MM.1S (cell line): ENCODE measurements around the gene PPP5C.

Experiments
- DNase-seq: peaks from one replicate; pipeline ENCODE4 v3.0.0-alpha.2; 2015
- H2AFZ ChIP-seq: fragments of 300-600 bp; sonication (generic); 2 replicates; pipeline ENCODE4 v1.6.0; 2016; ENCODE audit warnings: antibody characterized with exemption, low read length
- H3F3A ChIP-seq: fragments of 300-600 bp; sonication (generic); 2 replicates; pipeline ENCODE4 v1.6.1; 2016; ENCODE audit warnings: mild to moderate bottlenecking, antibody characterized with exemption, low read length, moderate library complexity, mixed read lengths; ENCODE audit not compliant: insufficient read depth
- H3K27ac ChIP-seq: fragments of 300-600 bp; sonication (generic); 2 replicates; pipeline ENCODE4 v1.5.1; 2016; ENCODE audit warnings: mild to moderate bottlenecking, low read length
- H3K27me3 ChIP-seq: fragments of 300-600 bp; sonication (generic); replicated peaks from 2 replicates; pipeline ENCODE4 v1.6.0; 2016; ENCODE audit warnings: low read length; ENCODE audit not compliant: insufficient read depth
- H3K36me3 ChIP-seq: fragments of 300-600 bp; sonication (generic); replicated peaks from 2 replicates; pipeline ENCODE4 v1.6.1; 2016; ENCODE audit warnings: mild to moderate bottlenecking, low read length, mixed read lengths; ENCODE audit not compliant: insufficient read depth
- H3K4me1 ChIP-seq: fragments of 300-600 bp; sonication (generic); 2 replicates; pipeline ENCODE4 v1.6.1; 2016; ENCODE audit warnings: low read length, mixed read lengths
- H3K4me2 ChIP-seq: fragments of 300-600 bp; sonication (generic); 2 replicates; pipeline ENCODE4 v1.6.0; 2016; ENCODE audit warnings: low read depth, low read length
- H3K4me3 ChIP-seq: fragments of 300-600 bp; sonication (generic); 2 replicates; pipeline ENCODE4 v1.5.1; 2016; ENCODE audit warnings: low read length, mixed read lengths
- H3K79me2 ChIP-seq: fragments of 300-600 bp; sonication (generic); 2 replicates; pipeline ENCODE4 v1.6.1; 2016; ENCODE audit warnings: mixed run types, low read length, mixed read lengths
- H3K9ac ChIP-seq: fragments of 300-600 bp; sonication (generic); 2 replicates; pipeline ENCODE4 v1.6.1; 2016; ENCODE audit warnings: low read length, mixed read lengths
- H3K9me2 ChIP-seq: fragments of 300-600 bp; sonication (generic); replicated peaks from 2 replicates; pipeline ENCODE4 v1.6.1; 2016; ENCODE audit warnings: mild to moderate bottlenecking, low read length, mixed read lengths; ENCODE audit not compliant: insufficient read depth
- H3K9me3 ChIP-seq: fragments of 300-600 bp; sonication (generic); replicated peaks from 2 replicates; pipeline ENCODE4 v1.6.1; 2016; ENCODE audit warnings: mild to moderate bottlenecking, low read length, mixed read lengths; ENCODE audit not compliant: insufficient read depth
- H4K20me1 ChIP-seq: fragments of 300-600 bp; sonication (generic); 2 replicates; pipeline ENCODE4 v1.6.1; 2016; ENCODE audit warnings: mild to moderate bottlenecking, low read length, moderate library complexity, mixed read lengths; ENCODE audit not compliant: insufficient read depth
- EZH2 ChIP-seq: fragments of 300-600 bp; sonication (generic); optimal IDR thresholded peaks from 2 replicates; pipeline ENCODE3; 2017; ENCODE audit warnings: low read depth, mild to moderate bottlenecking, antibody characterized with exemption, low read length, mixed read lengths
- EZH2phosphoT487 ChIP-seq: fragments of 300-600 bp; sonication (generic); IDR thresholded peaks from 2 replicates; pipeline ENCODE4 v1.6.1; 2018; ENCODE audit warnings: antibody characterized with exemption, low read length
- TF ChIP-seq, protein P1 (sequence below): fragments of 300-600 bp; sonication (generic); IDR thresholded peaks from 2 replicates; pipeline ENCODE4 v1.5.1; 2016; ENCODE audit warnings: antibody characterized with exemption, low read length, mixed read lengths

PPP5C gene

DNA sequence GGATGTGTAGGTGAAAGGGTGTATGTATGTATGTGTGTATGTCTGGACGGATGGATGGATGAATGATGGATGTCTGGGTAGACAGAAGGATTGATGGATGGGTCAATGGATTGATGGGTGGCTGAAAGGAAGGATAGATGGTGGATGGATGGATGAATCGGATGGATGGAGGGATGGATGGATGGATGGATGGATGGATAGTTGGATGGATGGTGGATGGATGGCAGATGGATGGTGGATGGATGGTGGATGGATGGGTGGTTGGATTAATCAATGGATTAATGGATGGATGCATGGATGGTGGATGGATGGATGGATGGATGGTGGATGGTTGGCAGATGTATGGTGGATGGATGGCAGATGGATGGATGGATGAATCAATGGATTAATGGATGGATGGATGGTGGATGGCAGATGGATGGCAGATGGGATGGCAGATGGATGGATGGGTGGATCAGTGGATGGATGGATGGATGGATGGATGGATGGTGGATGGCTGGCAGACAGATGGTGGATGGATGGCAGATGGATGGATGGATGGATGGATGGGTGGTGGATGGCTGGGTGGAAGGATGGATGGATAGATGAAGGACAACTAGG lies 16.5 kb upstream of the PPP5C start:
- no peak overlapping the region for H2AFZ ChIP-seq
- H4K20me1 ChIP-seq: no peaks in the 10 kb centered on the region
- no peak overlapping the region for H3K4me3 ChIP-seq
- H3K9ac ChIP-seq: no peak overlapping the region
- H3F3A ChIP-seq: no peaks in the 10 kb centered on the region
- H3K36me3 ChIP-seq: no peaks in the 10 kb centered on the region
- H3K4me2 ChIP-seq: no peak overlapping the region
- no peaks in the 10 kb centered on the region for H3K9me3 ChIP-seq
- no peaks in the 10 kb centered on the region for H3K4me1 ChIP-seq
- no peaks in the 10 kb centered on the region for H3K79me2 ChIP-seq
- no peak overlapping the region for H3K27ac ChIP-seq
- no peak for DNase-seq
- TF ChIP-seq EZH2 (no peak), EZH2phosphoT487 (no peak)
- TF ChIP-seq, protein P1, sequence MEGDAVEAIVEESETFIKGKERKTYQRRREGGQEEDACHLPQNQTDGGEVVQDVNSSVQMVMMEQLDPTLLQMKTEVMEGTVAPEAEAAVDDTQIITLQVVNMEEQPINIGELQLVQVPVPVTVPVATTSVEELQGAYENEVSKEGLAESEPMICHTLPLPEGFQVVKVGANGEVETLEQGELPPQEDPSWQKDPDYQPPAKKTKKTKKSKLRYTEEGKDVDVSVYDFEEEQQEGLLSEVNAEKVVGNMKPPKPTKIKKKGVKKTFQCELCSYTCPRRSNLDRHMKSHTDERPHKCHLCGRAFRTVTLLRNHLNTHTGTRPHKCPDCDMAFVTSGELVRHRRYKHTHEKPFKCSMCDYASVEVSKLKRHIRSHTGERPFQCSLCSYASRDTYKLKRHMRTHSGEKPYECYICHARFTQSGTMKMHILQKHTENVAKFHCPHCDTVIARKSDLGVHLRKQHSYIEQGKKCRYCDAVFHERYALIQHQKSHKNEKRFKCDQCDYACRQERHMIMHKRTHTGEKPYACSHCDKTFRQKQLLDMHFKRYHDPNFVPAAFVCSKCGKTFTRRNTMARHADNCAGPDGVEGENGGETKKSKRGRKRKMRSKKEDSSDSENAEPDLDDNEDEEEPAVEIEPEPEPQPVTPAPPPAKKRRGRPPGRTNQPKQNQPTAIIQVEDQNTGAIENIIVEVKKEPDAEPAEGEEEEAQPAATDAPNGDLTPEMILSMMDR: no peak
- H3K9me2 ChIP-seq: no peaks in the 10 kb centered on the region
- H3K27me3 ChIP-seq: peaks cover 33% of the 10 kb centered on the region

GRCh38 chr19:46337487-46337886 lies 9.4 kb upstream of the PPP5C start:
- H3K4me1 ChIP-seq: no peaks in the 10 kb centered on the region
- no peaks in the 10 kb centered on the region for H3F3A ChIP-seq
- no peaks in the 10 kb centered on the region for H3K9me2 ChIP-seq
- no peak overlapping the region for H2AFZ ChIP-seq
- H3K4me2 ChIP-seq: no peak overlapping the region
- H3K4me3 ChIP-seq: no peak overlapping the region
- H3K27ac ChIP-seq: no peak overlapping the region
- TF ChIP-seq EZH2 (no peak), EZH2phosphoT487 (no peak)
- TF ChIP-seq, protein P1: no peak
- H3K9me3 ChIP-seq: no peaks in the 10 kb centered on the region
- H4K20me1 ChIP-seq: no peaks in the 10 kb centered on the region
- H3K27me3 ChIP-seq: peaks cover 66% of the 10 kb centered on the region
- DNase-seq: no peak
- H3K9ac ChIP-seq: no peak overlapping the region
- H3K36me3 ChIP-seq: no peaks in the 10 kb centered on the region
- H3K79me2 ChIP-seq: no peaks in the 10 kb centered on the region

- TF ChIP-seq, protein P1: no peak
- TF ChIP-seq EZH2phosphoT487: no peak
- no peak for TF ChIP-seq EZH2
- Histone ChIP-seq H3K27me3 (peaks cover 67% of the 10 kb centered on the region), H3K36me3 (no peaks in the 10 kb centered on the region), H3K79me2 (no peaks in the 10 kb centered on the region), H4K20me1 (no peaks in the 10 kb centered on the region), H3K9ac (no peak overlapping the region), H3F3A (no peaks in the 10 kb centered on the region), H3K4me1 (no peaks in the 10 kb centered on the region), H3K4me2 (no peak overlapping the region), H3K9me3 (no peaks in the 10 kb centered on the region), H2AFZ (no peak overlapping the region), H3K4me3 (no peak overlapping the region), H3K27ac (no peak overlapping the region), H3K9me2 (no peaks in the 10 kb centered on the region)
- DNase-seq: no peak
Measured at GRCh38 chr19:46339446-46339845, 7.4 kb upstream of the PPP5C start.
